GM12874 (cell line): Measurements from ENCODE around the gene ZNF611.

Source experiments
- CTCF ChIP-seq: IDR thresholded peaks from 2 replicates; pipeline ENCODE4 v1.5.1; 2011; ENCODE audit warnings: low read depth, mild to moderate bottlenecking, control low read depth, low read length, moderate library complexity; ENCODE audit not compliant: insufficient read depth

ZNF611 gene

GRCh38 chr19:52710538-52710937, 24.3 kb downstream of the ZNF611 start:
- no peak for TF ChIP-seq CTCF

DNA sequence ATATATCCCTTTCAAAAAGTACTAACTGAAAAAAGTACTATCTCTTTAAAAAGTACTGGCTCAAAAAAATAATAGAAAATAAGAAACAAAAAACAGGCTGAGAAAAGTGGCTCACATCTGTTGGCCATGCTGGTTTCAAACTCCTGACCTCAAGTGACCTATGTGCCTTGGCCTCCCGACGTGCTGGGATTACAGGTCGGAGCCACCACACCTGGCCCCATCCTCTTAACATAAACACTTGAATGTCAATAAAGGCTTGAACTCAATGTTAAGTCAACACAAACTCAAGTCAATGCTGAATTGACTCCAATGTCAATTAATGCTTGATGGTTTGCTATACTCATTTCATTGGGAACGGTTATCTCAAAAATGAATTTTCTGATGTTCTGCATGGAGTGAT, 30.9 kb downstream of the ZNF611 start:
- no peak for TF ChIP-seq CTCF

GRCh38 chr19:52700673-52701072, 34.2 kb downstream of the ZNF611 start:
- TF ChIP-seq CTCF, result no peak

GRCh38 chr19:52695996-52696395, 38.8 kb downstream of the ZNF611 start:
- TF ChIP-seq CTCF, result no peak

GRCh38 chr19:52694921-52695320, 39.9 kb downstream of the ZNF611 start:
- TF ChIP-seq CTCF, result no peak

GRCh38 chr19:52692431-52693008, 42.3 kb downstream of the ZNF611 start:
- no peak for TF ChIP-seq CTCF

DNA sequence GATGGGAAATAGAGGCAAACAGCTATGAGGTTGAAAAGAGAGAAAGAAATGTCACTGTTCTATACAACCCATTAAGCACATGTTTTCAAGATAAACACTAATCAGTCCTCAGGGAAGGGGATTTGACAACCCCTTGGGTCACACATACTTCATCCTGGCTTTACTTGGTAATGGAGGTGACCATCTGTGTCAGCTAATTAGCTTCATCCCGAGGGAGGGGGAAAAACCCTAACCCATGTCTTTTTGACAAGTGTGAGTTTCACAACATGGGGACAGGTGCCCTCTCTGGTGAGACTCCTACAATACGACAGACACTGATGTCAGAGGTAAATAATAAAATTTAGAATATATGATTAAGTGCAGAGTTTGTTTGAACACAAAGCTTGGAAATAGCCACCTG, 43.1 kb downstream of the ZNF611 start:
- no peak for TF ChIP-seq CTCF
